H1 (cell line): ENCODE data around the gene PIWIL1. TPM values are rescaled to one million over a fixed set of nuclear protein-coding genes. Genes with fewer than 3 reads are reported as not detected.

Experiments used
- BACH1 ChIP-seq: IDR thresholded peaks from 2 replicates; pipeline ENCODE4 v1.6.1; 2012; ENCODE audit warnings: low read length, improper control_type of control experiment
- BRCA1 ChIP-seq: IDR thresholded peaks from 2 replicates; pipeline ENCODE4 v1.6.1; 2012; ENCODE audit warnings: low read depth, low read length, improper control_type of control experiment
- CHD2 ChIP-seq: IDR thresholded peaks from 2 replicates; pipeline ENCODE4 v1.6.1; 2012; ENCODE audit warnings: low read length, improper control_type of control experiment
- MAX ChIP-seq: IDR thresholded peaks from 2 replicates; pipeline ENCODE4 v1.6.1; 2012; ENCODE audit warnings: inconsistent platforms
- SIN3A ChIP-seq, 2 experiments: IDR thresholded peaks in 1 of 2; conservative IDR thresholded peaks in 1 of 2; 2 replicates each; pipeline ENCODE4 v1.6.1; 2011 to 2012; ENCODE audit warnings: low read length in 2 of 2, improper control_type of control experiment in 1 of 2, low read depth in 1 of 2, mild to moderate bottlenecking in 1 of 2
- polyA plus RNA-seq, 7 experiments: library from polyadenylated mRNA; depleted of rRNA in 3 of 7; stranded (reverse) in 5 of 7; unstranded in 2 of 7; fragments of >200 nt in 5 of 7; fragments of 200-250 nt in 2 of 7; gene quantifications; 1 replicate in 5 of 7; 2 replicates in 1 of 7; 4 replicates in 1 of 7; pipeline versions ENCODE4 v1.2.1 to v1.2.3, GENCODE V29; 2011 to 2013; ENCODE audit warnings: missing spikeins in 2 of 7, mixed read lengths in 2 of 7
- total RNA-seq: library from RNA; stranded (reverse); fragmentation: NEBNext Ultra II Directional; extraction: Animal tissue kit (Norgen Biotek cat#: 25700); gene quantifications from 2 replicates; pipeline ENCODE4 v1.2.1, GENCODE V29; 2021

PIWIL1 gene
- total and polyA plus RNA-seq, 2 of the 8 experiments (the other 6 are each of a cell fraction or from before 2014, with no cell fraction given) = not detected

DNA sequence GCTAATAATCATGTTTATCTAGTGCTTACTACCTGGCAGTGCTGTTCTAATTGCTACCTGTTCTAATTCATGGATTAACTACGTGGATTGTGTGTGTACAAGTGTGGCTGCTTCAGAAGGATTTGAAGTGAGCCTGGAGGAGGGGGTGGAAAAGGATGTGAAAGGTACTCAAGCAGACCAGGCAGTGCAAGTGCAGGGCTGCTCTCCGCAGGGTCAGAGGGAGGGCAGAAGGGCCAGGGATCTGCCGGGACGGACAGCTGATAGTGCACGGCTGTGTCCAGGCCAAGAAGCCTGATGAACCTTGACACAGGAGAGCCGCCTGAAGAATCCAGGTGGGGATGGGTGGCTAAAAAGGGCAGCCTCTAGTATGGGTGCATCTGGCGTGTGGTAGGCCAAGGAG is 28.5 kb downstream of the PIWIL1 start (continued):
- TF ChIP-seq SIN3A (conservative IDR thresholded peaks at IDR 0.05 in 1 of 2, IDR thresholded peaks at IDR 0.05 in 1 of 2; ENCODE audit: low read depth in 1 of 2, low read length in 2 of 2) (no peak), BACH1 (no peak), BRCA1 (no peak), CHD2 (no peak), MAX (no peak)
- TF ChIP-seq, all 59 proteins: peak for 0
